Progenitor cell of endocrine pancreas (in vitro differentiated cells): ENCODE results near the gene FER1L5. TPM values are rescaled to one million over a fixed set of nuclear protein-coding genes. Genes with fewer than 3 reads are reported as not detected.

Experiments
- DNase-seq: peaks from one replicate; pipeline ENCODE4 v3.0.0; 2021; ENCODE audit warnings: low spot score; ENCODE audit not compliant: unreplicated experiment
- H3K27ac Mint-ChIP-seq: 2 replicates; pipeline ENCODE4 v1.8.0; 2021; ENCODE audit warnings: mild to moderate bottlenecking, moderate library complexity, mixed read lengths
- H3K27me3 Mint-ChIP-seq: 2 replicates; pipeline ENCODE4 v1.8.0; 2021; ENCODE audit warnings: mixed read lengths
- H3K36me3 Mint-ChIP-seq: 2 replicates; pipeline ENCODE4 v1.8.0; 2022; ENCODE audit warnings: mixed read lengths; ENCODE audit not compliant: insufficient read depth
- H3K4me1 Mint-ChIP-seq: 2 replicates; pipeline ENCODE4 v1.8.0; 2021; ENCODE audit warnings: low read depth, mixed read lengths
- H3K4me3 Mint-ChIP-seq: 2 replicates; pipeline ENCODE4 v1.8.0; 2021; ENCODE audit warnings: low read depth, mild to moderate bottlenecking, moderate library complexity, mixed read lengths
- H3K9me3 Mint-ChIP-seq: 2 replicates; pipeline ENCODE4 v1.8.0; 2021; ENCODE audit warnings: low read depth, mixed read lengths
- total RNA-seq: library from RNA; stranded (reverse); gene quantifications from 2 replicates; pipeline ENCODE4 v1.2.1, GENCODE V29; 2021
- TF ChIP-seq, protein P1 (sequence below): fragments of 200-600 bp; sonication (generic); IDR thresholded peaks from one replicate; pipeline ENCODE4 v1.5.0; 2021; ENCODE audit warnings: antibody characterized with exemption, mild to moderate bottlenecking; ENCODE audit not compliant: unreplicated experiment

The FER1L5 gene
- total RNA-seq, 1 donor from 2014 or later = 1.5 TPM

DNA sequence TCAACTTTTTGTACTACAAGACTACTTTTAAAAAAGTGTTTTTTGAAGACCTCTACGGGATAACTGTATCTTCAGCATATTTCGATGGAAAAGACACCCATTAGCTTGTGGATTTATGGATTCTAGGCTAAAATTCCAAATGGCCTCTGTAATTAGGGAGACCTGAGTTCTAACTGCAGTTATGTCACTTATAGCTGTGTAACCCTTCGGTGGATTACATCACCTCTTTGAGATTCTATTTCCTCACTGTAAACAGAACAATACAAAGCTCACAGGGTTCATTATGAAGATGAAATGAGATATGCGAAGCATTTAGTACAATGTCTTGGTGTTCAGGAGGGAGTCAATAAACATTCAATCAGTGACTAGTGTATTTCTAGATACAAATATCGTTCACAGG is 73.1 kb downstream of the FER1L5 start:
- peaks cover 34% of the 10 kb centered on the region for H3K36me3 Mint-ChIP-seq
- no peaks in the 10 kb centered on the region for H3K27me3 Mint-ChIP-seq
- DNase-seq = no peak
- H3K4me3 Mint-ChIP-seq = no peak overlapping the region
- TF ChIP-seq, protein P1, sequence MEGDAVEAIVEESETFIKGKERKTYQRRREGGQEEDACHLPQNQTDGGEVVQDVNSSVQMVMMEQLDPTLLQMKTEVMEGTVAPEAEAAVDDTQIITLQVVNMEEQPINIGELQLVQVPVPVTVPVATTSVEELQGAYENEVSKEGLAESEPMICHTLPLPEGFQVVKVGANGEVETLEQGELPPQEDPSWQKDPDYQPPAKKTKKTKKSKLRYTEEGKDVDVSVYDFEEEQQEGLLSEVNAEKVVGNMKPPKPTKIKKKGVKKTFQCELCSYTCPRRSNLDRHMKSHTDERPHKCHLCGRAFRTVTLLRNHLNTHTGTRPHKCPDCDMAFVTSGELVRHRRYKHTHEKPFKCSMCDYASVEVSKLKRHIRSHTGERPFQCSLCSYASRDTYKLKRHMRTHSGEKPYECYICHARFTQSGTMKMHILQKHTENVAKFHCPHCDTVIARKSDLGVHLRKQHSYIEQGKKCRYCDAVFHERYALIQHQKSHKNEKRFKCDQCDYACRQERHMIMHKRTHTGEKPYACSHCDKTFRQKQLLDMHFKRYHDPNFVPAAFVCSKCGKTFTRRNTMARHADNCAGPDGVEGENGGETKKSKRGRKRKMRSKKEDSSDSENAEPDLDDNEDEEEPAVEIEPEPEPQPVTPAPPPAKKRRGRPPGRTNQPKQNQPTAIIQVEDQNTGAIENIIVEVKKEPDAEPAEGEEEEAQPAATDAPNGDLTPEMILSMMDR = no peak
- H3K9me3 Mint-ChIP-seq = no peaks in the 10 kb centered on the region
- H3K4me1 Mint-ChIP-seq = peaks cover 2% of the 10 kb centered on the region
- H3K27ac Mint-ChIP-seq = no peak overlapping the region

DNA sequence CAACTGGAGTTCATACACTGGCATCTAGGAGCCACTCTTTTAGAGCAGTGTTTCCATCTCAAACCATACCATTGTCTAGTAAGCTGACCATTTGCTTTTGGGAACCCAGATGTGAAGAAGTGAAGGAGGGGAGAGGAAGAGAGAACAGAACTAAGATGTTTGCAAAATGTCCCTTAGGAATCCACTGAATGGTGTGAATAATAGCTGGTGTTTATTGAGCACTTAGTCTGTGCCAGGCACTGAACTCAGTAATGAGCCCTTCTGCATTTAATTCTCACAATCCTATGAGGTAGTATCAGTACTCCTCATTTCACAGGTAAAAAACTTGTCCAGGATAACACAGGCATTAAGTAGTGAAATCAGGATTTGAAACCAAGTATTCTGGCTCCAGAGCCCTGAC is 73.8 kb downstream of the FER1L5 start:
- no peak overlapping the region for H3K4me3 Mint-ChIP-seq
- H3K27me3 Mint-ChIP-seq = no peaks in the 10 kb centered on the region
- no peak for DNase-seq
- TF ChIP-seq, protein P1 = no peak
- H3K9me3 Mint-ChIP-seq = no peaks in the 10 kb centered on the region
- H3K36me3 Mint-ChIP-seq = peaks cover 30% of the 10 kb centered on the region
- no peaks in the 10 kb centered on the region for H3K4me1 Mint-ChIP-seq
- H3K27ac Mint-ChIP-seq = no peak overlapping the region

DNA sequence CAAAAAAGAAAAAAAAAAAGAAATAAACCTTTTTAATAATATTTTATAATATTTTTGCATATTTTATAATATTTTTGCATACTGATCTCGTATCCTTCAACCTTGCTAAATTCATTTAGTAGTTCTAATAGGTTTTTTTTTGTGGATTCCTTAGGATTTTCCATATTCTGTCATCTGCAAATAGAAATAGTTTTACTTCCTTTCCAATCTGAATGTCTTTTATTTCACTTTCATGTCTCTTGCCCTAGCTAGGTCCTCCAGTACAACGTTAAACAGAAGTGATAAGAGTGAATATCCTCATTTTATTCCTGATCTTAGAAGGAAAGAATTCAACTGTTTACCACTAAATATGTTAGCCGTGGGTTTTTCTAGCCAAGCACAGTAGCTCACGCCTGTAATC is 83.6 kb downstream of the FER1L5 start:
- Mint-ChIP-seq H3K27me3 (no peaks in the 10 kb centered on the region), H3K27ac (no peak overlapping the region), H3K4me3 (no peak overlapping the region), H3K4me1 (no peaks in the 10 kb centered on the region), H3K36me3 (peaks cover 23% of the 10 kb centered on the region), H3K9me3 (no peaks in the 10 kb centered on the region)
- TF ChIP-seq, protein P1 = no peak
- no peak for DNase-seq

DNA sequence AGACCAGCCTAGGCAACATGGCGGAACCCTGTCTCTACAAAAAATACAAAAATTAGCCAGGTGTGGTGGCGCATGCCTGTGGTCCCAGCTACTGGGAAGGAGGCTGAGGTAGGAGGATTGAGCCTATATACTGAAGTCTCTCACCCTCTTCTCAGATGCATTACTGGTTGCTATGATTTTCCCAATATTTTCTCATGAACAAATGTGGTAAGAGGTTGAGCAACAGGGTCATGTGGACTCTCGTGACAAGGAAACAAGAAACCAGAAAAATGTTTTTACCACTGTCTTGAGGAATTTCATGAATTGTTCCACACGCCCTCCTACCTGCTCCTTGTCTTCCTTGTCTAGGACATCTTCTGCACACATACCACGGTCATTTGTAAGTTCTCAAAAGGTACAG is 84.9 kb downstream of the FER1L5 start:
- TF ChIP-seq, protein P1 = no peak
- Mint-ChIP-seq H3K4me1 (no peaks in the 10 kb centered on the region), H3K9me3 (no peaks in the 10 kb centered on the region), H3K27ac (no peak overlapping the region), H3K27me3 (no peaks in the 10 kb centered on the region), H3K4me3 (no peak overlapping the region), H3K36me3 (peaks cover 25% of the 10 kb centered on the region)
- no peak for DNase-seq

DNA sequence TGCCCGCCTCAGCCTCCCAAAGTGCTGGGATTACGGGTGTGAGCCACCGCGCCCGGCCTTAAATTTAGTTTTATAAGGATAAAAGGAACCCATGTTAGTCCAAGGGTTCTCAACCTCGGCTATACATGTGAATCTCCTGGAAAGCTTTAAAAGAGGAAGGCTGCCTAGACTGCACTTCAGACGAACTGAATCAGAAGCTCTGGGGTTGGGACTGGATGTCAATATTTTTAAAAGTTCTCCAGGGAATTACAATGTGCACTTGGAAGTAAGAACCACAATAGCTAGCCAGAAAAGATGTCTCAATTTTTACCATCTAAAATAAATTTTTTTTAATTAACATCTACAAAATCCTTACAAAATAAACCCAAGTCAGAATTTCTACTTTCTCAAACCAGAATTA is 87.2 kb downstream of the FER1L5 start:
- Mint-ChIP-seq H3K4me1 (no peaks in the 10 kb centered on the region), H3K27ac (no peak overlapping the region), H3K4me3 (no peak overlapping the region), H3K9me3 (no peaks in the 10 kb centered on the region), H3K36me3 (peaks cover 28% of the 10 kb centered on the region), H3K27me3 (no peaks in the 10 kb centered on the region)
- TF ChIP-seq, protein P1 = no peak
- no peak for DNase-seq
